PFSK-1 (cell line): Measurements from ENCODE around the gene GRIN2D.

ENCODE experiments used
- POLR2AphosphoS5 ChIP-seq: IDR thresholded peaks from 2 replicates; pipeline ENCODE4 v1.6.1; 2012; ENCODE audit warnings: low read depth, mild to moderate bottlenecking, control low read depth, low read length, moderate library complexity
- TAF1 ChIP-seq: IDR thresholded peaks from 2 replicates; pipeline ENCODE4 v1.6.1; 2012; ENCODE audit warnings: low read length, control low read depth, borderline replicate concordance; ENCODE audit not compliant: insufficient read depth

- TF ChIP-seq TAF1 = no peak
- no peak for TF ChIP-seq POLR2AphosphoS5
These were observed 12.4 kb downstream of the GRIN2D start for GRCh38 chr19:48405850-48406249.
